Thoracic aorta (tissue), 2 donors: ENCODE measurements around the gene GALNT6. TPM values are rescaled to one million over a fixed set of nuclear protein-coding genes. Genes with fewer than 3 reads are reported as not detected.

Experiments
- ATAC-seq: fragments of 150-250 bp; one replicate; pipeline ENCODE4 v1.8.0; 2017; ENCODE audit warnings: low read depth; ENCODE audit not compliant: insufficient number of reproducible peaks, low FRiP score
- DNase-seq: peaks from one replicate; pipeline ENCODE4 v3.0.0-alpha.2; 2020; ENCODE audit warnings: low spot score
- H3K27ac ChIP-seq, 2 donors: fragments of 200-600 bp; sonication (generic); 1 replicate in 1 of 2; 2 replicates in 1 of 2; pipeline ENCODE4 v1.5.1; 2016; ENCODE audit warnings: mild to moderate bottlenecking in 2 of 2, moderate library complexity in 2 of 2
- H3K27me3 ChIP-seq: fragments of 200-600 bp; sonication (generic); replicated peaks from 2 replicates; pipeline ENCODE4 v1.6.0; 2016; ENCODE audit warnings: mild to moderate bottlenecking; ENCODE audit not compliant: insufficient read depth
- H3K36me3 ChIP-seq: fragments of 200-600 bp; sonication (generic); one replicate; pipeline ENCODE4 v1.5.1; 2016
- H3K4me1 ChIP-seq, 2 donors: fragments of 200-600 bp; sonication (generic); 1 replicate in 1 of 2; 2 replicates in 1 of 2; pipeline versions ENCODE4 v1.5.1 to v1.6.0; 2016; ENCODE audit warnings: low read depth in 2 of 2, mild to moderate bottlenecking in 1 of 2; ENCODE audit not compliant: control insufficient read depth in 1 of 2
- H3K4me3 ChIP-seq: fragments of 200-600 bp; sonication (generic); 2 replicates; pipeline ENCODE4 v1.5.1; 2016; ENCODE audit warnings: mild to moderate bottlenecking
- H3K9me3 ChIP-seq: fragments of 200-600 bp; sonication (generic); 2 replicates; pipeline ENCODE4 v1.5.1; 2016
- total RNA-seq, 2 donors: library from RNA; depleted of rRNA; stranded (reverse); fragments of >200 nt; gene quantifications; one replicate each; pipeline versions ENCODE4 v1.1.0 to v1.2.3, GENCODE V29; 2016
- TF ChIP-seq, protein P1 (sequence below): fragments of 200-600 bp; sonication (generic); IDR thresholded peaks from one replicate; pipeline ENCODE4 v1.5.1; 2019; ENCODE audit warnings: antibody characterized with exemption

GALNT6 gene
- total RNA-seq, 2 donors from 2014 or later: 9.9 to 11.5 TPM

DNA sequence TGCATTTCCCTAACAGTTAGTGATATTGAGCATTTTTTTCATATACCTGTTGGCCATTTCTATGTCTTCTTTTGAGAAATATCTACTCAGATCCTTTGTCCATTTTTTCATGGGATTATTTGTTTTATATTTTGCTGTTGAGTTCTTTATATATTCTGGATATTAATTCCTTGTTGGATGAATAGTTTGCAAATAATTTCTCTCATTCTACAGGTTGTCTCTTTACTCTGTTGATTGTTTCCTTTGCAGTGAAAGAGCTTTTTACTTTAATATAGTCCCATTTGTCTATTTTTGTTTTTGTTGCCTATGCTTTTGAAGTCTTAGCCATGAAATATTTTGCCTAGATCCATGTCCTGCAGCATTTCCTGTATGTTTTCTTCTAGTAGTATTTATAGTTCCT lies 21.9 kb upstream of the GALNT6 start:
- Histone ChIP-seq H3K9me3 (no peaks in the 10 kb centered on the region), H3K27ac (no peak overlapping the region), H3K27me3 (no peaks in the 10 kb centered on the region), H3K4me1 (no peaks in the 10 kb centered on the region), H3K4me3 (no peak overlapping the region), H3K36me3 (no peaks in the 10 kb centered on the region)
- TF ChIP-seq, protein P1, sequence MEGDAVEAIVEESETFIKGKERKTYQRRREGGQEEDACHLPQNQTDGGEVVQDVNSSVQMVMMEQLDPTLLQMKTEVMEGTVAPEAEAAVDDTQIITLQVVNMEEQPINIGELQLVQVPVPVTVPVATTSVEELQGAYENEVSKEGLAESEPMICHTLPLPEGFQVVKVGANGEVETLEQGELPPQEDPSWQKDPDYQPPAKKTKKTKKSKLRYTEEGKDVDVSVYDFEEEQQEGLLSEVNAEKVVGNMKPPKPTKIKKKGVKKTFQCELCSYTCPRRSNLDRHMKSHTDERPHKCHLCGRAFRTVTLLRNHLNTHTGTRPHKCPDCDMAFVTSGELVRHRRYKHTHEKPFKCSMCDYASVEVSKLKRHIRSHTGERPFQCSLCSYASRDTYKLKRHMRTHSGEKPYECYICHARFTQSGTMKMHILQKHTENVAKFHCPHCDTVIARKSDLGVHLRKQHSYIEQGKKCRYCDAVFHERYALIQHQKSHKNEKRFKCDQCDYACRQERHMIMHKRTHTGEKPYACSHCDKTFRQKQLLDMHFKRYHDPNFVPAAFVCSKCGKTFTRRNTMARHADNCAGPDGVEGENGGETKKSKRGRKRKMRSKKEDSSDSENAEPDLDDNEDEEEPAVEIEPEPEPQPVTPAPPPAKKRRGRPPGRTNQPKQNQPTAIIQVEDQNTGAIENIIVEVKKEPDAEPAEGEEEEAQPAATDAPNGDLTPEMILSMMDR: no peak
- ATAC-seq: no peak
- no peak for DNase-seq

DNA sequence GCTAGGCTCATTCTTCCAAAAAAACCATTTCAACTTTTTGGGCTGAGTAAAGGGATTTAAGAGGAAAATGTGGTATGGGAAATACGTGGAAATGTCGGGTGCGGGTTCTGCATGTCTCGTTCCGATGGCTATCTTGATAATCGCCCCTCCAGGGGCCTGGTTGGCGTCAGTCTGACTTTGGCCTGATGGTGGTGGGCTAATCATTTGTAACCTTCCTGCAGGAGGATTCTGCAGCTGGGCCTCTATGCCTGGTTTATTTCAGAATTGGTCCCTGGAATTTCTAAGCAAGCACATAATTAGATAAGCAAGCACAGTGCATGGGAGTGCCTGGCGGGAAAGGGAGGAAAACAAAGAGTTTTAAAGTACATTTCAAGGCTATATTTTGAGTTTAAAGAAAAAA lies 18.6 kb upstream of the GALNT6 start:
- no peaks in the 10 kb centered on the region for H3K36me3 ChIP-seq
- H3K27me3 ChIP-seq: no peaks in the 10 kb centered on the region
- H3K9me3 ChIP-seq: no peaks in the 10 kb centered on the region
- TF ChIP-seq, protein P1: no peak
- ATAC-seq (no peak), DNase-seq (no peak)
- no peak overlapping the region for H3K27ac ChIP-seq
- H3K4me3 ChIP-seq: no peak overlapping the region
- H3K4me1 ChIP-seq: no peaks in the 10 kb centered on the region

- TF ChIP-seq, protein P1: no peak
- ATAC-seq (no peak), DNase-seq (no peak)
- no peaks in the 10 kb centered on the region for H3K36me3 ChIP-seq
- no peak overlapping the region for H3K27ac ChIP-seq
- no peaks in the 10 kb centered on the region for H3K27me3 ChIP-seq
- no peaks in the 10 kb centered on the region for H3K9me3 ChIP-seq
- no peak overlapping the region for H3K4me3 ChIP-seq
- no peaks in the 10 kb centered on the region for H3K4me1 ChIP-seq
Measured at GRCh38 chr12:51407604-51408003, 16.4 kb upstream of the GALNT6 start.

DNA sequence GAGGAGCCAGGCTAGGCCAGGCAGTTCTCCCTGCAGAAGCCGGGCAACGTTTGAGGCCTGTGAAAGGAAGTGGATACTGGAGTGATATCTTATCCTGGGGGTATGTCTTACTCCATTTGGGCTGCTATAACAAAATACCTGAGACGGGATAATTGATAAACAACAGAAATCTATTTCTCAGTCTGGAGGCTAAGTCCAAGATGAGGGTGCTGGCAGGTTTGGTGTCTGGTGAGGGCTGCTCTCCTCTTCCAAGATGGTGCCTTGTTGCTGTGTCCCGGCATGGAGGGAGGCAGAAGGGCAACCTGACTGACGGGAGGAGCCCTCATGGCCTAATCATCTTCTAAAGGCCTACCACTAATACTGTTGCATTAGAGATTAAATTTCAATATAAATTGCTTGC lies 15.7 kb upstream of the GALNT6 start:
- Histone ChIP-seq H3K4me3 (no peak overlapping the region), H3K27me3 (no peaks in the 10 kb centered on the region)
- no peak for ATAC-seq

GRCh38 chr12:51406290-51406689 lies 15.1 kb upstream of the GALNT6 start:
- Histone ChIP-seq H3K4me3 (no peak overlapping the region), H3K27me3 (no peaks in the 10 kb centered on the region), H3K36me3 (no peaks in the 10 kb centered on the region), H3K27ac (no peak overlapping the region), H3K9me3 (no peaks in the 10 kb centered on the region), H3K4me1 (no peaks in the 10 kb centered on the region)
- ATAC-seq: no peak
- TF ChIP-seq, protein P1: no peak
- DNase-seq: no peak

More for the DNA sequence above, 15.7 kb upstream of the GALNT6 start:
- TF ChIP-seq, protein P1: no peak
- no peak overlapping the region for H3K27ac ChIP-seq
- H3K36me3 ChIP-seq: no peaks in the 10 kb centered on the region
- H3K4me1 ChIP-seq: no peaks in the 10 kb centered on the region
- H3K9me3 ChIP-seq: no peaks in the 10 kb centered on the region
- DNase-seq: no peak
